ENCODE measurements around the gene C1orf226.

DNA sequence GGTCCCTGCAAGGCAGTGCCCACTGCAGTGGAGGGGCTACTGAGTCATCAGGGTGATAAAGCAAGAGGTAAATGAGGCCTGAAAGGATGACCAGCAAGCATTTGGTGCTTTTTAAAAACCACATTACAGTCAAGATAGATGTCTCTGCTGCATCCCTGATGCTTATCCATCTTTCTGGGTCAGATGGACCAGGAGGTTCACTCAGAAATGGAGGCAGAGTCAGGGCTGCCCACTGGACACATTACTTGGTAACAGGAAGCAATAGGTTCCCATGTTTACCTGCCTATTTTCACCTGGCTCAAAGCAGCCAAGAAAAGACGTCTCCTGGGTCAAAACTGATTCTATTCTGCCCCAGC is 8.5 kb upstream of the C1orf226 start:
- TF ChIP-seq, protein P1, sequence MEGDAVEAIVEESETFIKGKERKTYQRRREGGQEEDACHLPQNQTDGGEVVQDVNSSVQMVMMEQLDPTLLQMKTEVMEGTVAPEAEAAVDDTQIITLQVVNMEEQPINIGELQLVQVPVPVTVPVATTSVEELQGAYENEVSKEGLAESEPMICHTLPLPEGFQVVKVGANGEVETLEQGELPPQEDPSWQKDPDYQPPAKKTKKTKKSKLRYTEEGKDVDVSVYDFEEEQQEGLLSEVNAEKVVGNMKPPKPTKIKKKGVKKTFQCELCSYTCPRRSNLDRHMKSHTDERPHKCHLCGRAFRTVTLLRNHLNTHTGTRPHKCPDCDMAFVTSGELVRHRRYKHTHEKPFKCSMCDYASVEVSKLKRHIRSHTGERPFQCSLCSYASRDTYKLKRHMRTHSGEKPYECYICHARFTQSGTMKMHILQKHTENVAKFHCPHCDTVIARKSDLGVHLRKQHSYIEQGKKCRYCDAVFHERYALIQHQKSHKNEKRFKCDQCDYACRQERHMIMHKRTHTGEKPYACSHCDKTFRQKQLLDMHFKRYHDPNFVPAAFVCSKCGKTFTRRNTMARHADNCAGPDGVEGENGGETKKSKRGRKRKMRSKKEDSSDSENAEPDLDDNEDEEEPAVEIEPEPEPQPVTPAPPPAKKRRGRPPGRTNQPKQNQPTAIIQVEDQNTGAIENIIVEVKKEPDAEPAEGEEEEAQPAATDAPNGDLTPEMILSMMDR (IDR thresholded peaks at IDR 0.05), result no peak
- no peak for TF ChIP-seq POLR2A (IDR thresholded peaks at IDR 0.05)

All from uterus (tissue), 2 donors.